MM.1S (cell line): ENCODE results near the gene SETD2.
"Not testable (repeated sequence)": the region's sequence is repeated elsewhere in the genome, so short reads cannot be mapped to it uniquely, and the experiment has no call there.

ENCODE experiments used
- DNase-seq: peaks from one replicate; pipeline ENCODE4 v3.0.0-alpha.2; 2015
- H2AFZ ChIP-seq: fragments of 300-600 bp; sonication (generic); 2 replicates; pipeline ENCODE4 v1.6.0; 2016; ENCODE audit warnings: antibody characterized with exemption, low read length
- H3F3A ChIP-seq: fragments of 300-600 bp; sonication (generic); 2 replicates; pipeline ENCODE4 v1.6.1; 2016; ENCODE audit warnings: mild to moderate bottlenecking, antibody characterized with exemption, low read length, moderate library complexity, mixed read lengths; ENCODE audit not compliant: insufficient read depth
- H3K27ac ChIP-seq: fragments of 300-600 bp; sonication (generic); 2 replicates; pipeline ENCODE4 v1.5.1; 2016; ENCODE audit warnings: mild to moderate bottlenecking, low read length
- H3K27me3 ChIP-seq: fragments of 300-600 bp; sonication (generic); replicated peaks from 2 replicates; pipeline ENCODE4 v1.6.0; 2016; ENCODE audit warnings: low read length; ENCODE audit not compliant: insufficient read depth
- H3K36me3 ChIP-seq: fragments of 300-600 bp; sonication (generic); replicated peaks from 2 replicates; pipeline ENCODE4 v1.6.1; 2016; ENCODE audit warnings: mild to moderate bottlenecking, low read length, mixed read lengths; ENCODE audit not compliant: insufficient read depth
- H3K4me1 ChIP-seq: fragments of 300-600 bp; sonication (generic); 2 replicates; pipeline ENCODE4 v1.6.1; 2016; ENCODE audit warnings: low read length, mixed read lengths
- H3K4me2 ChIP-seq: fragments of 300-600 bp; sonication (generic); 2 replicates; pipeline ENCODE4 v1.6.0; 2016; ENCODE audit warnings: low read depth, low read length
- H3K4me3 ChIP-seq: fragments of 300-600 bp; sonication (generic); 2 replicates; pipeline ENCODE4 v1.5.1; 2016; ENCODE audit warnings: low read length, mixed read lengths
- H3K79me2 ChIP-seq: fragments of 300-600 bp; sonication (generic); 2 replicates; pipeline ENCODE4 v1.6.1; 2016; ENCODE audit warnings: mixed run types, low read length, mixed read lengths
- H3K9ac ChIP-seq: fragments of 300-600 bp; sonication (generic); 2 replicates; pipeline ENCODE4 v1.6.1; 2016; ENCODE audit warnings: low read length, mixed read lengths
- H3K9me2 ChIP-seq: fragments of 300-600 bp; sonication (generic); replicated peaks from 2 replicates; pipeline ENCODE4 v1.6.1; 2016; ENCODE audit warnings: mild to moderate bottlenecking, low read length, mixed read lengths; ENCODE audit not compliant: insufficient read depth
- H3K9me3 ChIP-seq: fragments of 300-600 bp; sonication (generic); replicated peaks from 2 replicates; pipeline ENCODE4 v1.6.1; 2016; ENCODE audit warnings: mild to moderate bottlenecking, low read length, mixed read lengths; ENCODE audit not compliant: insufficient read depth
- H4K20me1 ChIP-seq: fragments of 300-600 bp; sonication (generic); 2 replicates; pipeline ENCODE4 v1.6.1; 2016; ENCODE audit warnings: mild to moderate bottlenecking, low read length, moderate library complexity, mixed read lengths; ENCODE audit not compliant: insufficient read depth
- EZH2 ChIP-seq: fragments of 300-600 bp; sonication (generic); optimal IDR thresholded peaks from 2 replicates; pipeline ENCODE3; 2017; ENCODE audit warnings: low read depth, mild to moderate bottlenecking, antibody characterized with exemption, low read length, mixed read lengths
- EZH2phosphoT487 ChIP-seq: fragments of 300-600 bp; sonication (generic); IDR thresholded peaks from 2 replicates; pipeline ENCODE4 v1.6.1; 2018; ENCODE audit warnings: antibody characterized with exemption, low read length
- TF ChIP-seq, protein P1 (sequence below): fragments of 300-600 bp; sonication (generic); IDR thresholded peaks from 2 replicates; pipeline ENCODE4 v1.5.1; 2016; ENCODE audit warnings: antibody characterized with exemption, low read length, mixed read lengths

The SETD2 gene

DNA sequence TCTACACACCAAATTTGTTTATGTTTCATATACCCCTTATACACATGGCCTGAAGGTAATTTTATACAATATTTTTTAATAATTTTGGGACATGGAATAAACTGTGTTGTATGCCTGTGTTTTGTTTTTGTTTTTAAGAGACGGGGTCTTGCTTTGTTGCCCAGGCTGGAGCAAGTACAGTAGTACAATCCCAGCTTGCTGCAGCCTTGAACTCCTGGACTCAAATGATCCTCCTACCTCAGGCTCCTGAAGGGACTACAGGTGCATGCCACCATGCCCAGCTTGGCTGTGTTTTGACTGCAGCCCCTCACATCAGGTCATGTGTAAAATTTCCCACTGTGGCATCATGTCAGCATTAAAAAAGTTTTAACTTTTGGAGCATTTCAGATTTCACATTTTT lies 18.6 kb downstream of the SETD2 start:
- Histone ChIP-seq H3K36me3 (no peaks in the 10 kb centered on the region), H4K20me1 (peaks cover 8% of the 10 kb centered on the region; the same call in 1 of the 2 replicates), H3K9ac (no peak overlapping the region), H2AFZ (no peak overlapping the region), H3K27me3 (no peaks in the 10 kb centered on the region), H3K27ac (no peak overlapping the region), H3K9me3 (no peaks in the 10 kb centered on the region), H3K79me2 (peaks cover 97% of the 10 kb centered on the region), H3F3A (peaks cover 8% of the 10 kb centered on the region; the same call in 1 of the 2 replicates), H3K4me1 (peaks cover 13% of the 10 kb centered on the region; the same call in 1 of the 2 replicates), H3K9me2 (no peaks in the 10 kb centered on the region), H3K4me2 (no peak overlapping the region), H3K4me3 (no peak overlapping the region)
- no peak for TF ChIP-seq EZH2phosphoT487
- TF ChIP-seq, protein P1, sequence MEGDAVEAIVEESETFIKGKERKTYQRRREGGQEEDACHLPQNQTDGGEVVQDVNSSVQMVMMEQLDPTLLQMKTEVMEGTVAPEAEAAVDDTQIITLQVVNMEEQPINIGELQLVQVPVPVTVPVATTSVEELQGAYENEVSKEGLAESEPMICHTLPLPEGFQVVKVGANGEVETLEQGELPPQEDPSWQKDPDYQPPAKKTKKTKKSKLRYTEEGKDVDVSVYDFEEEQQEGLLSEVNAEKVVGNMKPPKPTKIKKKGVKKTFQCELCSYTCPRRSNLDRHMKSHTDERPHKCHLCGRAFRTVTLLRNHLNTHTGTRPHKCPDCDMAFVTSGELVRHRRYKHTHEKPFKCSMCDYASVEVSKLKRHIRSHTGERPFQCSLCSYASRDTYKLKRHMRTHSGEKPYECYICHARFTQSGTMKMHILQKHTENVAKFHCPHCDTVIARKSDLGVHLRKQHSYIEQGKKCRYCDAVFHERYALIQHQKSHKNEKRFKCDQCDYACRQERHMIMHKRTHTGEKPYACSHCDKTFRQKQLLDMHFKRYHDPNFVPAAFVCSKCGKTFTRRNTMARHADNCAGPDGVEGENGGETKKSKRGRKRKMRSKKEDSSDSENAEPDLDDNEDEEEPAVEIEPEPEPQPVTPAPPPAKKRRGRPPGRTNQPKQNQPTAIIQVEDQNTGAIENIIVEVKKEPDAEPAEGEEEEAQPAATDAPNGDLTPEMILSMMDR: no peak
- TF ChIP-seq EZH2: no peak
- DNase-seq: no peak

DNA sequence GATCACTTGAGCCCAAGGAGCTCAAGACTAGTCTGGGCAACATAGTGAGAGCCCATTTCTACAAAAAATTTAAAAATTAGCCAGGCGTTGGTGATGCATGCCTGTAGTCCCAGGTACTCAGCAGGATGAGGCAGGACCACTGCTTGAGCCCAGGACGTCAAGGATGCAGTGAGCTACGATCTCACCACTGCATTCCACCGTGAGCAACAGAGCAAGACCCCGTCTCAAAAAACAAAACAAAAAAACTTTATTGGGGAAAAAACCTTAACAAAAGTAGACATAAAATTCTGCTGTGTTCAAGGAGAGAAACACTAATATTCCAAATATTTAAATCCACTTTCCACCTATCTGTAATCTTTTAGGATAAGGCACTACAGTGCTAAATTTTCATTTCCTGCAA lies 20.8 kb downstream of the SETD2 start:
- Histone ChIP-seq H3K27ac (no peak overlapping the region), H3K27me3 (no peaks in the 10 kb centered on the region), H3K4me1 (peaks cover 16% of the 10 kb centered on the region; the same call in 1 of the 2 replicates), H3F3A (peaks cover 8% of the 10 kb centered on the region; the same call in 1 of the 2 replicates), H3K9ac (no peak overlapping the region), H3K4me3 (no peak overlapping the region), H4K20me1 (no peaks in the 10 kb centered on the region; the same call in 1 of the 2 replicates), H3K36me3 (no peaks in the 10 kb centered on the region), H3K9me2 (no peaks in the 10 kb centered on the region), H3K9me3 (no peaks in the 10 kb centered on the region), H2AFZ (no peak overlapping the region), H3K79me2 (peaks cover 97% of the 10 kb centered on the region), H3K4me2 (no peak overlapping the region)
- DNase-seq: no peak
- no peak for TF ChIP-seq EZH2
- TF ChIP-seq EZH2phosphoT487: no peak
- TF ChIP-seq, protein P1: no peak

GRCh38 chr3:47142536-47142935 lies 21.4 kb downstream of the SETD2 start:
- H3K36me3 ChIP-seq, H3K9ac ChIP-seq, H4K20me1 ChIP-seq, H3K9me2 ChIP-seq, H3K4me3 ChIP-seq, H2AFZ ChIP-seq, H3K9me3 ChIP-seq, H3K27ac ChIP-seq, DNase-seq, H3F3A ChIP-seq, H3K27me3 ChIP-seq, H3K4me2 ChIP-seq: not testable (repeated sequence)
- Histone ChIP-seq H3K79me2 (peaks cover 93% of the 10 kb centered on the region), H3K4me1 (peaks cover 16% of the 10 kb centered on the region; the same call in 1 of the 2 replicates)

DNA sequence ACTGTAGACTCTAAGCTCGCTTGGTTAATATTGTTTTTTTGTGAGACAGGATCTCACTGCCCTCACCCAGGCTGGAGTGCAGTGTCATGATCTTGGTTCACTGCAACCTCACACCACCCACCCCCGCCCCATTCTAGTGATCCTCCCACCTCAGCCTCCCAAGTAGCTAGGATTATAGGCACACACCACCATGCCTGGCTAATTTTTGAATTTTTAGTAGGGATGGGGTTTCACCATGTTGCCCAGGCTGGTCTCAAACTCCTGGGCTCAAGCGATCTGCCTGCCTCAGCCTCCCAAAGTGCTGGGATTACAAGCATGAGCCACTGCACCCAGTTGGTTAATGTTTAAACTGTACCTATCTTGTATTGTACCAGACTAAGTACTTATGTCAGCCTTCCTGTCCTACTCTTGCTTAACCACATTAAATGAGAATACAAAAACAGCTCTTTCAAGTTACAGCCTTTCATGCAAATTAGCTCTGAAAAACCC lies 22.9 kb downstream of the SETD2 start:
- peak overlapping the region; percentile 33; the same call in 1 of the 2 replicates for H3K4me2 ChIP-seq
- H4K20me1 ChIP-seq, H3K9me2 ChIP-seq, H3K9me3 ChIP-seq, H2AFZ ChIP-seq, H3F3A ChIP-seq, H3K27me3 ChIP-seq, H3K36me3 ChIP-seq, H3K4me3 ChIP-seq, H3K9ac ChIP-seq, H3K27ac ChIP-seq: not testable (repeated sequence)
- H3K4me1 ChIP-seq: peaks cover 16% of the 10 kb centered on the region; the same call in 1 of the 2 replicates
- DNase-seq: peak; percentile 72
- peaks cover 93% of the 10 kb centered on the region for H3K79me2 ChIP-seq

DNA sequence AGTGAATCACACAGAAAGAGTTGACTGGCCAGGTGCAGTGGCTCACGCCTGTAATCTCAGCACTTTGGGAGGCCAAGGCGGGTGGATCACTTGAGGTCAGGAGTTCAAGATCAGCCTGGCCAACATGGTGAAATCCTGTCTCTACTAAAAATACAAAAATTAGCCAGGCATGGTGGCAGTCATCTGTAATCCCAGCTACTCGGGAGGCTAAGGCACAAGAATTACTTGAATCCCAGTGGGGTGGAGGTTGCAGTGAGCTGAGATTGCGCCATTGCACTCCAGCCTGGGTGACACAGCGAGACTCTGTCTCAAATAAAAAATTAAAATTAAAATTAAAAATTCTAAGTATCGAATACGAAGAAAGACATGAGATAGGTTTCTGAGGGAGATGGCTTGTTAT lies 23.4 kb downstream of the SETD2 start:
- H3K27me3 ChIP-seq, H3K9me3 ChIP-seq, H3K27ac ChIP-seq, H2AFZ ChIP-seq, DNase-seq, H3F3A ChIP-seq, H3K4me3 ChIP-seq, H3K36me3 ChIP-seq, H4K20me1 ChIP-seq, H3K9ac ChIP-seq, H3K9me2 ChIP-seq: not testable (repeated sequence)
- Histone ChIP-seq H3K4me2 (peak overlapping the region; percentile 33; the same call in 1 of the 2 replicates), H3K79me2 (peaks cover 93% of the 10 kb centered on the region), H3K4me1 (peaks cover 16% of the 10 kb centered on the region; the same call in 1 of the 2 replicates)
